NCI-H1436 treated with DMSO at 0.1 percent for 48 hours (cell line): ENCODE results near the gene PMP22.
"Not testable (repeated sequence)": the region's sequence is repeated elsewhere in the genome, so short reads cannot be mapped to it uniquely, and the experiment has no call there.

ENCODE experiments used
- DNase-seq: peaks from one replicate; lab custom pipeline; 2025; lab: John Stamatoyannopoulos, UW

Gene PMP22

DNA sequence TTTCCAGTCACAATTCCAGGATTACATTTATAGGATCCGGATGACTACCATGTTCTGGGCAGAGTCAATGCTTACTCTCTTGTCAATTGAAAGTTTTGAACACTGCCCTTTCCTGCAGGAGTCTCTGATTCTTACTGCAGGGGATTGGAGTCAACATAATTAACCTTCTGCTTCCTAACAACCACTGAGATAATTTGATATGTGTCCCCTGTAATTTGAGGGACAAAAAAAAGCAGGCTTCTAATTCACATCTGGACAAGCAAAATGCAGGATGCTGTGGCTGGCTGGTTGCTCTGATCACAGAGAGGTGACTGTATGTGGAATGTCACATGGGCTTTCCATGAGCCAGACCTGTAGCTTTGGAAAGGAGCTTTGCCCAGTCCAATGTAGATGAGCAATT is 54.9 kb downstream of the PMP22 start:
- DNase-seq, result no peak

DNA sequence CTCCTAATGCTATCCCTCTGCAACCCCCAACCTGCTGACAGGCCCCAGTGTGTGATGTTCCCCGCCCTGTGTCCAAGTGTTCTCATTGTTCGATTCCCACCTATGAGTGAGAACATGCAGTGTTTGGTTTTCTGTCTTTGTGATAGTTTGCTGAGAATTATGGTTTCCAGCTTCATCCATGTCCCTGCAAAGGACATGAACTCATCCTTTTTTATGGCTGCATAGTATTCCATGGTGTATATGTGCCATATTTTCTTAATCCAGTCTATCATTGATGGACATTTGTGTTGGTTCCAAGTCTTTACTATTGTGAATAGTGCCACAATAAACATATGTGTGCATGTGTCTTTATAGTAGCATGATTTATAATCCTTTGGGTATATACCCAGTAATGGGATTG is 62.1 kb downstream of the PMP22 start:
- not testable (repeated sequence) for DNase-seq

DNA sequence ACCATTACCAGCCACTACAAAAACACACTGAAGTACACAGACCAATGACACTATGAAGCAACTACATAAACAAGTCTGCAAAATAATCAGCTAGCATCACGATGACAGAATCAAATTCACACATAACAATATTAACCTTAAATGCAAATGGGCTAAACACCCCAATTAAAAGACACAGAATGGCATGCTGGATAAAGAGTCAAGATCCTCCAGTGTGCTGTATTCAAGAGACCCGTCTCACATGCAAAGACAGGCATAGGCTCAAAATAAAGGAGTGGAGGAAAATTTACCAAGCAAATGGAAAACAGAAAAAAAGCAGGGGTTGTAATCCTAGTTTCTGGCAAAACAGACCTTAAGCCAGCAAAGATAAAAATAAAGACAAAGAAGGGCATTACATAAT is 64.6 kb downstream of the PMP22 start:
- DNase-seq, result not testable (repeated sequence)

DNA sequence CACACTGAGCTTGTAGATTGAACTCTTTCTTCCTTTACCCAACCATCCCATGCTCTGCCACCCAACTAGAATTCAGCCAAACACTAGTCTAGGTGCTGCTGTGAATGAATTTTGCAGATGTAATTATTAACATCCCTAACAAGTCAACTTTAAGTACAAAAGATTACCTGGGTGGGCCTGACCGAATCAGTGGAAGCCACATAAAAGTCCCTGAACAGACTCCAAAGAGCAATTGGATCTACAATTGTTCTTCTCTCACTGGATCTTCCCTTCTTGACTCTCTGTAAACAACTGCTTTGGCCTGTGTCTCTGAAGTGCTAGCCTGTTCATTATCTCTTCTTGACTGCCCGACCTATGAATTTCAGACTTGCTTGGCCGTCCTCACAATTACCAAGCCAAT is 67.9 kb downstream of the PMP22 start:
- DNase-seq, result no peak

DNA sequence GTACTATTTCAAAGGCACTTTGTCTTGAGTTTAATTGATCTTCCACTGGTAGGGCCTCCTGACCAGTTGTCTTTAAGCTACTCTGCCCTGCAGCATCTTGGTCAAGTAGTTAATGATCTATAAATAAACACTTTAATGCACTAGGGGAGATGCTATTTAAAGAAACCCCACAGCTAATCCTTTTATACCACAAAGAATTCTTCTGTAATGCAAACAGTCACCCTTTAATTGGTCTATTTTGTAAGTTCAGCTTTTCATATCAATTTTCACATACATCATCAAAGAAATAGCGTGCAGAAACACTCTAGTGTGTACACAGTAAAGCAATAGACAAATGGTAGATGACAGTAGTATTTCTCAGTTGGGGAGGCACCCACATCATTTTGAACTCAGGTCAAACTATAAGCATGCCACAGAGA is 70.3 kb downstream of the PMP22 start:
- no peak for DNase-seq

DNA sequence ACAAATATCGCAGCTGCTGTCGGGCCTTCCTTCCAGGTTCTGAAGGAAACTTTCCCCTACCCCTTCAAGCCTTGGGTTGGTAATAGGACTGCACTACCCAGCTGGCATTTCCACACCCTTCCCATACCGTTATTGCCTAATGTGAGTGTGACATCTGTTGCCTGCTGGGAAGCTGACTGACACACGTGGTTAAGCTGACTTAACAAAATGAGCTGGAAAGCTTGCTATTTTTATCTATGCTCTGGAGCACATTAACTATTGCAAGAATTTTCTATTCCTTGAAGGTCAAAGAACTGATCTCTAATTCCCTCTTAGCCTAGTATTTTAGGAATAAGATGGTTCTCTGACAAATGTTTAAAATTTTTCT is 79.5 kb downstream of the PMP22 start:
- DNase-seq, result no peak

DNA sequence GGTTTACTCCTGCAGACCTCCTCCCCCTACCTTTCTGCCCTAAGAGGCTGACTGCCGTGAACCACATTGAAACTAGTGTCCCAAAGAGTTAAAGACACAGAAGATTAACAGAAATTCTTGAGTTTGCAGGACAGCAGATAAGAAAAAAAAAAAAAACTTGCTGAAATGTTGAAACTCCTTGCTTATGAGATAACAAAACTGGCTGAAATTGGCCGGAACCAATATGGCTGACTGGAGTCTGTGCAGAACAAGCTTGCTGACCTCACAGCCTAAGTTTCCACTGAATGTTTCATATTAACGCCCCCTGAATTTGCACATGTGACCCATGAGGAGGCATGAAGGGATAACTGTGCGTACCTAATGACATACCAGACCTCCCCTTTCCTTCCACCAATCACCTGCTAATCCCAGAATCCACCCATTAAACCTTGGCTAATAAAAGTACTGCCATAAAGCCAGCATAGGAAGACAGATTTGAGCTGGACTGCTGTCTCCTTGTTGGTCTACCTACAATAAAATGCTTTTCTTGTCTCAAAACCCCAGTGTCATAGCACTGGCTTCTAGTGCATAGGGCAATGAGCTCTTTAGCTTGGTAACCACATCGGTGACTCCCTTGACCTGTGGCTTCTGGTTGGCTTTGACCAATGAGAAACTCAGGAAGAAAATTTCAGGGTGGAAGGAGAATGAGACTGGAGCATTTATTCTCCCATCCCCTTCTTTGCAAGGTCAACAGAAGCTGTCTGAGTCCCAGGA is 80.1 kb downstream of the PMP22 start:
- DNase-seq, result no peak

DNA sequence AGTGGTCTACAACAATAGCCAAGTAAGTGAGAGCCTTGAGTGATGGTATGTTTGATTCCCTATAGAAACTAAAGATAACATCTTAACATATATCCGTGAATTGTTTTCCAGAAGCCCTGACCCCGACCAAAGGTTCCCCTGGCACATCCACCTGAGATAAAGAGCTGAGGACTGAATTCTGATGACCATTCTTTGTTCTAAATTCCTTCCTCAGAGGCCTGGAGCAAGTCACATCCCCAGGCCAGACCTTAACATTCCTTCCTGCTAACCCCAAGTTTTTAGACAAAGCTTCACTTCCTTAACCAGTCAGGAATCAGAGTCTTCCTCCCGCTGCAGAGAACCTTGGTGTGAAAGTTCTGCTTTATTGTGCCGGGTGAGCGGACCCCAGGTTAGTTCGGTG is 83.3 kb downstream of the PMP22 start:
- no peak for DNase-seq

DNA sequence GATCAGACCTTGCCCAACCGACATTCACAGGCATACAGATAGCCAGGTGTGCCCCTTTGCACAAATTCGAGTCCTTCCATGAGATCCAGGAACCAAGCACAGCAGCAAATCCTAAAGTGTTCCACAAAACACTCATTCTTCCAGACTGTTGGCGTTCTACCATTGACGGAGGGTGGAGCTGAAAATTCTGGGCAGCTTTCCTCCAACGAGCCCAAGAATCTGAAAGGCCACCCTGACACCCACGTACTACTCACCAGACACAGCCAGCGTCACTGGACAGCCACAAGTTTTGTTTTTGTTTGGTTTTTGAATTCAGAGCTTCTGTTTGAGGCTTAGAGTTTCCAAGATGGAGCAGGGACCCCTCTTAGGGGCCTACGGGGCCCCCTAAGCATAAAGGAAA is 83.8 kb downstream of the PMP22 start:
- DNase-seq, result no peak

DNA sequence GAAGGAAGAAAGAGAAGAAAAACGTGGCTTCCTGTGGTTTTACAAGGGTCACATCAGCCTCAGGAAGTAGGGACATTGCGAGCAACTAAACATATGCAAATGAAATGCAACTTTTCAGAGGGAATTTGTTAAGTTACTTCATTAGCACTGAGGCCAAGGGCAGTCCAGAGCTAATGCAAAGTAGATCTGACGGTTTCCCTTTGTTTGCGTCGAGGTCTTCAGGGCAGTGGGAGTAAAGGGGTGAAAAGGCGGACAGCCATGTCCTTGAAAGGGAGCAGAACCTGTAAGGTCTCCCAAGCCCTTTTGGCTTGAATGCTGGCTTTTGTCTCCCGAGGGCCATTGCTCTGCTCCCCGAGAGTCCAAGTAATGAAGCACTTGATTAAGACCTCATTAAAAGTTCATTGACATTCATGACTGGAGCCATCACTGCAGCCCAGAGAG is 85.0 kb downstream of the PMP22 start:
- DNase-seq, result no peak
